ENCODE results near the gene RNF115. TPM values are rescaled to one million over a fixed set of nuclear protein-coding genes. Genes with fewer than 3 reads are reported as not detected.
"Not testable (repeated sequence)": the region's sequence is repeated elsewhere in the genome, so short reads cannot be mapped to it uniquely, and the experiment has no call there.

The RNF115 gene
- total and polyA plus RNA-seq, 9 donors: 7.8 to 27.9 (median 12.2) TPM

DNA sequence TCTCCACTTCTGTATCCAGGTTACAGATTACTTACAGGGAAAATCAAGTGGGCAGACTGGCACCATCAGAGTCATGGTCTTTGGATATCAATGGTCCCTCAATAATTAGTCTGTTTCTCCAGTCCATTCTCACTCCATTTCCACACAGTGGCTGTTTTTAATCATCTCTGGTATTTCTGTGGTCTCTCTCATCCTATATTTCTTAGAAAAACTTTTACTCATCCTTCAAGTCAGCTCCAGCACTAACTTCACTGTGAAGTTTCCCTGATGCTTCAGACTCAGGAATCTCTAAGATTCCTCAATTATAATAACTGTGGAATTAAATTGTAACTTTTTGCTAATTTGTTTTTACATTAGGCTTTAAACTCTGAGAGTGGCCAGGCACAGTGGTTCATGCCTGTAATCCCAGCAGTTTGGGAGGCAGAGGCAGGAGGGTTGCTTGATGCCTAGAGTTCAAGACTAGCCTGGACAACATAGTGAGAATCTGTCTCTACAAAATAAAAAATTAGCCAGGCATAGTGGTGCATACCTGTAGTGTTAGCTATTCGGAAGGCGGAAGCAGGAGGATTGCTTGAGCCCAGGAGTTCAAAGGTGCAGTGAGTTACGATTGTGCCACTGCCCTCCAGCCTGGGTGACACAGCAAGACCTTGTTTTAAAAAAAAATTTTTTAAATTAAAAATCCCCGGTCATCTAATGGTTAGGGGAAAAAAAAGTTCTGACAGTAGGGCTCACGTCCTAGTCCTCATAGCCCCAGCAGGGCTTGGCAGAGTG lies 94.0 kb downstream of the RNF115 start:
- H3K9me3 ChIP-seq: no peaks in the 10 kb centered on the region
- TF ChIP-seq, protein P1, sequence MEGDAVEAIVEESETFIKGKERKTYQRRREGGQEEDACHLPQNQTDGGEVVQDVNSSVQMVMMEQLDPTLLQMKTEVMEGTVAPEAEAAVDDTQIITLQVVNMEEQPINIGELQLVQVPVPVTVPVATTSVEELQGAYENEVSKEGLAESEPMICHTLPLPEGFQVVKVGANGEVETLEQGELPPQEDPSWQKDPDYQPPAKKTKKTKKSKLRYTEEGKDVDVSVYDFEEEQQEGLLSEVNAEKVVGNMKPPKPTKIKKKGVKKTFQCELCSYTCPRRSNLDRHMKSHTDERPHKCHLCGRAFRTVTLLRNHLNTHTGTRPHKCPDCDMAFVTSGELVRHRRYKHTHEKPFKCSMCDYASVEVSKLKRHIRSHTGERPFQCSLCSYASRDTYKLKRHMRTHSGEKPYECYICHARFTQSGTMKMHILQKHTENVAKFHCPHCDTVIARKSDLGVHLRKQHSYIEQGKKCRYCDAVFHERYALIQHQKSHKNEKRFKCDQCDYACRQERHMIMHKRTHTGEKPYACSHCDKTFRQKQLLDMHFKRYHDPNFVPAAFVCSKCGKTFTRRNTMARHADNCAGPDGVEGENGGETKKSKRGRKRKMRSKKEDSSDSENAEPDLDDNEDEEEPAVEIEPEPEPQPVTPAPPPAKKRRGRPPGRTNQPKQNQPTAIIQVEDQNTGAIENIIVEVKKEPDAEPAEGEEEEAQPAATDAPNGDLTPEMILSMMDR (IDR thresholded peaks at IDR 0.05): no peak
- no peak for TF ChIP-seq EP300 (IDR thresholded peaks at IDR 0.05)
- 84 to 88% (median 86%) methylated on average over 5 of the region's 5 CpGs for WGBS, 3 donors
- DNase-seq: no peak
- H3K4me1 ChIP-seq (ENCODE audit: insufficient read depth): no peaks in the 10 kb centered on the region
- no peaks in the 10 kb centered on the region for H3K36me3 ChIP-seq
- intact Hi-C loops (cut with DNase I): no loop called here
- H3K4me3 ChIP-seq: no peak overlapping the region
- no peaks in the 10 kb centered on the region for H3K27me3 ChIP-seq
- no peak overlapping the region for H3K27ac ChIP-seq

- no peak overlapping the region for H3K4me3 ChIP-seq
- no peaks in the 10 kb centered on the region for H3K4me1 ChIP-seq (ENCODE audit: insufficient read depth)
- WGBS, 3 donors: 51 to 56% (median 53%) methylated on average over 5 of the region's 5 CpGs
- intact Hi-C loops (cut with DNase I): no loop called here
- H3K27me3 ChIP-seq: no peaks in the 10 kb centered on the region
- DNase-seq: no peak
- TF ChIP-seq POLR2A (IDR thresholded peaks at IDR 0.05) (no peak), EP300 (IDR thresholded peaks at IDR 0.05) (no peak)
- TF ChIP-seq, protein P1 (IDR thresholded peaks at IDR 0.05): no peak
- H3K9me3 ChIP-seq: no peaks in the 10 kb centered on the region
- H3K36me3 ChIP-seq: no peaks in the 10 kb centered on the region
- no peak overlapping the region for H3K27ac ChIP-seq
Observed at GRCh38 chr1:145729196-145729595, 94.7 kb downstream of the RNF115 start.

GRCh38 chr1:145726193-145726592 lies 97.7 kb downstream of the RNF115 start:
- H3K27ac ChIP-seq; DNase-seq; intact Hi-C loops (cut with DNase I); H3K4me3 ChIP-seq; H3K9me3 ChIP-seq; H3K27me3 ChIP-seq; H3K36me3 ChIP-seq; H3K4me1 ChIP-seq (ENCODE audit: insufficient read depth): not testable (repeated sequence)
- WGBS, 3 donors: 95 to 99% (median 96%) methylated on average over 5 of the region's 5 CpGs

- intact Hi-C loops (cut with DNase I): no loop called here
- H3K4me1 ChIP-seq (ENCODE audit: insufficient read depth): peaks cover 3% of the 10 kb centered on the region
- H3K9me3 ChIP-seq: no peaks in the 10 kb centered on the region
- no peak overlapping the region for H3K27ac ChIP-seq
- no peaks in the 10 kb centered on the region for H3K36me3 ChIP-seq
- no peaks in the 10 kb centered on the region for H3K27me3 ChIP-seq
- H3K4me3 ChIP-seq: peak overlapping the region; percentile 31
- TF ChIP-seq, protein P1 (IDR thresholded peaks at IDR 0.05): peak; percentile 63 to 72 (median 63)
- no peak for TF ChIP-seq POLR2A (IDR thresholded peaks at IDR 0.05)
- peak; percentile 41 to 79 (median 67) for DNase-seq
- 9 to 11% (median 11%) methylated on average over 41 to 47 of the region's 47 CpGs for WGBS, 3 donors
Observed at GRCh38 chr1:145720878-145721671, 102.8 kb downstream of the RNF115 start.

DNA sequence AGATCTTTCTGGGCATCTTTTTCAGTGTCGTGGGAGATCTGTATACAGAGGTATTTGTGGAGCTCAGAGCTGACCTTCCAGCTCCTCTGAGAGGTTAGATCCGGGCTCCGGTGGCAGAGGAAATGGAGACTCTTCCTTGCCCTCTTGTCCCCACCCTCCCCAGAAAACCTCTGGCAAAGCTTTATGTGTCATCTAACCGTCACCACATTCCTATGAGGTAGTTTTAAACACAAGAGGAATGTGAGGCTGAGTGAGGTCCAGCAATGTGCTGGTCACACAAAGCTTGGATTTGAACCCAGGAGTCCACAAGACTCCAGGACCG lies 103.4 kb downstream of the RNF115 start:
- Histone ChIP-seq H3K9me3 (no peaks in the 10 kb centered on the region), H3K4me1 (ENCODE audit: insufficient read depth) (peaks cover 3% of the 10 kb centered on the region), H3K27ac (no peak overlapping the region), H3K4me3 (no peak overlapping the region), H3K27me3 (no peaks in the 10 kb centered on the region), H3K36me3 (no peaks in the 10 kb centered on the region)
- WGBS, 3 donors: 54 to 64% (median 54%) methylated on average over 5 of the region's 5 CpGs
- intact Hi-C loops (cut with DNase I): no loop called here
- TF ChIP-seq POLR2A (IDR thresholded peaks at IDR 0.05): no peak
- TF ChIP-seq EP300 (IDR thresholded peaks at IDR 0.05): no peak
- TF ChIP-seq, protein P1 (IDR thresholded peaks at IDR 0.05): no peak
- no peak for DNase-seq

Measured in ovary (tissue), 9 donors.